ENCODE data around the gene TMEM235.
A peak's percentile ranks its signal among the peaks of the same experiment; 100 is the strongest.
"Not testable (repeated sequence)": the region's sequence is repeated elsewhere in the genome, so short reads cannot be mapped to it uniquely, and the experiment has no call there.

Gene TMEM235

GRCh38 chr17:78219396-78220150 lies 11.9 kb upstream of the TMEM235 start:
- DNase-seq (ENCODE audit: low spot score), result no peak

- DNase-seq (ENCODE audit: low spot score), result no peak
Measured at GRCh38 chr17:78223061-78223460, 8.4 kb upstream of the TMEM235 start.

- DNase-seq (ENCODE audit: low spot score), result no peak
Measured at GRCh38 chr17:78223765-78224164, 7.7 kb upstream of the TMEM235 start.

- DNase-seq (ENCODE audit: low spot score), result no peak
Measured at GRCh38 chr17:78224231-78225087, 7.0 kb upstream of the TMEM235 start.

GRCh38 chr17:78225088-78225865 lies 6.2 kb upstream of the TMEM235 start:
- DNase-seq (ENCODE audit: low spot score), result no peak

- DNase-seq (ENCODE audit: low spot score), result peak; percentile 17
Measured at GRCh38 chr17:78226055-78226758, 5.2 kb upstream of the TMEM235 start.

- DNase-seq (ENCODE audit: low spot score), result no peak
Measured at GRCh38 chr17:78226759-78227454, 4.5 kb upstream of the TMEM235 start.

- DNase-seq (ENCODE audit: low spot score), result no peak
Measured at GRCh38 chr17:78227455-78227916, 3.9 kb upstream of the TMEM235 start.

- DNase-seq (ENCODE audit: low spot score), result no peak
Measured at GRCh38 chr17:78228176-78228575, 3.3 kb upstream of the TMEM235 start.

- no peak for DNase-seq (ENCODE audit: low spot score)
Measured at GRCh38 chr17:78230252-78230962, 1.0 kb upstream of the TMEM235 start.

- no peak for DNase-seq (ENCODE audit: low spot score)
Measured at GRCh38 chr17:78231991-78232858, 794 bp downstream of the TMEM235 start.

GRCh38 chr17:78232859-78233173 lies 1.4 kb downstream of the TMEM235 start:
- no peak for DNase-seq (ENCODE audit: low spot score)

- DNase-seq (ENCODE audit: low spot score), result no peak
Measured at GRCh38 chr17:78233678-78234077, 2.2 kb downstream of the TMEM235 start.

GRCh38 chr17:78234261-78234865 lies 2.9 kb downstream of the TMEM235 start:
- DNase-seq (ENCODE audit: low spot score), result no peak

- DNase-seq (ENCODE audit: low spot score), result not testable (repeated sequence)
Measured at GRCh38 chr17:78235022-78235421, 3.6 kb downstream of the TMEM235 start.

- no peak for DNase-seq (ENCODE audit: low spot score)
Measured at GRCh38 chr17:78235885-78236284, 4.5 kb downstream of the TMEM235 start.

- DNase-seq (ENCODE audit: low spot score), result no peak
Measured at GRCh38 chr17:78236362-78237127, 5.1 kb downstream of the TMEM235 start.

GRCh38 chr17:78237401-78238012 lies 6.1 kb downstream of the TMEM235 start:
- DNase-seq (ENCODE audit: low spot score), result no peak
